ENCODE results near the gene DBH. TPM values are rescaled to one million over a fixed set of nuclear protein-coding genes. Genes with fewer than 3 reads are reported as not detected.

The DBH gene
- not detected in 2 replicates for total RNA-seq

DNA sequence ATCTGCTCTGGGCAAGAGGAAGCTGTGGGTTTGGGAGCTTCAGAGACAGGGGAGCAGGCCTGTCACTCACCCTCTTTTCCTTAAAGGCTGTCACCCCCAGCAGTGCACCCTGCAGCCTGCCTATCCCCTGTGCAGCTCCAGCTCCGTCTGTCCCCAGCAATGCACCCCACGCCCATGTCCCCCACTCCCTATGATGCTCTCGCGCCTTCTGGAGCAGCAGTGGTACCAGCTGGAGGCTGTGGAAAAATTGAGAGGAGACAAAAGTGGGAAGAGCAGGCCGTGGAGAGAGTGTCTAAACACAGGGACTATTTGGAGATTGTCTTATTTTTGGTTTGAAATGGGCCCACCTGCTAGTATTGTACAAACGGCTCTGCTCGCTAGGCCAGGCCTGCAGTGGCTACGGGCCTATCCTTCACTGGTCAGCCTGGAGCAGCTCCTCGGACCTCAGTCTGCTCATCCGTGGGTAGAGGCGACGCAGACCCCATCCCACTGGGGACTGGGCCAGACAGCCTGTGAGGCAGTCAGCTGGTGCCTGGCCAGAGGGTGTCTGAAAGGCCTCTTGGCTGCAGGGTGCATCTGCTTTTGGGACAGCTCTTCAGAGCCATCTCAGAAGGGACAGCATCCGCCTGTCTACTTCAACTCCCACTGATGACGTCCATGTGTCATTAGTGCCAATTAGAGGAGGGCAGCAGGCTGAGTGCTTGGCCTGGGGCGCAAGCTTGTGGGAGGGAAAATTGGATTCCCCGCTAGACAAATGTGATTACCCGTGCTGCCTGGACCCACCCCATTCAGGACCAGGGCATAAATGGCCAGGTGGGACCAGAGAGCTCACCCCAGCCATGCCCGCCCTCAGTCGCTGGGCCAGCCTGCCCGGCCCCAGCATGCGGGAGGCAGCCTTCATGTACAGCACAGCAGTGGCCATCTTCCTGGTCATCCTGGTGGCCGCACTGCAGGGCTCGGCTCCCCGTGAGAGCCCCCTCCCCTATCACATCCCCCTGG is at the start of gene DBH:
Gene DBH (plus strand): TSS at position 831 of the 999 bp plus-strand sequence. CDS start 9 bp downstream, at position 840.

DNA sequence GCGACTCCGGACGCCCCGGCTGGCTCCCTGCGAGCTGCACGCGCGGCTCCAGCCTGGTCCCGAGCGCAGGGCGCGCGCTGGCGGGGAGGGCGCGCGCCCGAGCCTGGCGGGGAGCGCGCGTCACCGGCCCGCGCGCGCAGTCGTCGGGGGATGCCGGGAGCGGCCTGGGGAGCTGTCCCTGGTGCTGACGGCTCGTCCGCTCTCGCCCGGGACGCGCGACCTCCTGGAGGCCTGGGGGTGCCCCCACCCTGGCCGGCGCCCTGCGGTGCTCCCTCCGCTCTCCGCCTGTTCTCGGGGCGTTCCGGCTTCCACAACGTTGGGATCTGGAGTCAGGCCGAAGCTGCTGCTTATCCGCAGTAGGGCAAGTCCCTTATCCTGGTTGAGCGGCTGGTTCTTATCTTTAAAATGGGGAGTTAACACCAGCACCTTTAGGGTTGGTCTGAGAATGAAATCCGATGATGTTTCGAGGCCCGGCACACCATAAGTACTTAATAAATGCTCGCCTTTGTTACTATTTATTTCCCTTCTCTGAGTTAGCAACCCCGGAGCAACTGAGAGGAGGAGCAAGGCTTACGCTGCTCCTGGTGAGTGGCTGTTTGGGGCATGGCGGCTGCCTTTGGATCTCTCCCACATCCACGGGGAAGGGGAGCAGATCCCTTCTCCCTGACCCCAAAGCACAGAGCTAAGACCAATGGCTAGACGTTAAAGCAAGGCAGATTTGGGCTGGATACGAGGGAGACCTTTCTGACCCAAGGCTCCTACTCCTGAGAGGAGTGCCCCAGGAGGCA is 26.7 kb upstream of the DBH start, which contains the start of gene FAM163B:
Gene FAM163B (minus strand): TSS at position 79 of the 788 bp plus-strand sequence. CDS start 29,166 bp downstream, outside the sequence.

Other genes starting within 250 kb of the DBH start
- 19.5 and 24.7 TPM in 2 replicates for gene REXO4, start 218.4 kb upstream of the DBH start, total RNA-seq
- gene ADAMTS13, start 214.0 kb upstream of the DBH start, total RNA-seq: 0.61 and 0.70 TPM in 2 replicates
- gene CACFD1, start 176.4 kb upstream of the DBH start, total RNA-seq: 1.6 and 5.3 TPM in 2 replicates
- 21.6 and 30.5 TPM in 2 replicates for gene SLC2A6, start 157.3 kb upstream of the DBH start, total RNA-seq
- gene MYMK, start 111.4 kb upstream of the DBH start, total RNA-seq: not detected in 2 replicates
- gene ADAMTSL2, start 101.7 kb upstream of the DBH start, total RNA-seq: not detected in 2 replicates
- not detected in 2 replicates for gene FAM163B, start 27.0 kb upstream of the DBH start, total RNA-seq
- gene SARDH, start 102.0 kb downstream of the DBH start, total RNA-seq: 0.27 and 0.86 TPM in 2 replicates